GM19099 (cell line): ENCODE results near the gene EPB41L2.

ENCODE experiments used
- POLR2A ChIP-seq: IDR thresholded peaks from 3 replicates; pipeline ENCODE4 v1.6.1; 2011; ENCODE audit warnings: low read depth; ENCODE audit not compliant: insufficient read length; ENCODE audit errors: extremely low read depth

Gene EPB41L2

GRCh38 chr6:131065824-131066171 lies 2.8 kb upstream of the EPB41L2 start:
- TF ChIP-seq POLR2A: no peak

GRCh38 chr6:131065112-131065823 lies 2.2 kb upstream of the EPB41L2 start:
- no peak for TF ChIP-seq POLR2A

GRCh38 chr6:131063764-131064272 lies 773 bp upstream of the EPB41L2 start:
- no peak for TF ChIP-seq POLR2A

- no peak for TF ChIP-seq POLR2A
Observed at GRCh38 chr6:131062241-131063027, 611 bp downstream of the EPB41L2 start.

- TF ChIP-seq POLR2A: no peak
Observed at GRCh38 chr6:131061751-131062119, 1.3 kb downstream of the EPB41L2 start.

- TF ChIP-seq POLR2A: no peak
Observed at GRCh38 chr6:131061041-131061750, 1.8 kb downstream of the EPB41L2 start.

- TF ChIP-seq POLR2A: no peak
Observed at GRCh38 chr6:131060311-131060710, 2.7 kb downstream of the EPB41L2 start.

- no peak for TF ChIP-seq POLR2A
Observed at GRCh38 chr6:131059486-131059885, 3.6 kb downstream of the EPB41L2 start.

- TF ChIP-seq POLR2A: no peak
Observed at GRCh38 chr6:131058236-131058635, 4.8 kb downstream of the EPB41L2 start.

GRCh38 chr6:131054392-131055250 lies 8.4 kb downstream of the EPB41L2 start:
- no peak for TF ChIP-seq POLR2A

- no peak for TF ChIP-seq POLR2A
Observed at GRCh38 chr6:131053546-131054240, 9.4 kb downstream of the EPB41L2 start.

GRCh38 chr6:131052181-131052580 lies 10.9 kb downstream of the EPB41L2 start:
- TF ChIP-seq POLR2A: no peak

GRCh38 chr6:131051341-131051740 lies 11.7 kb downstream of the EPB41L2 start:
- no peak for TF ChIP-seq POLR2A

GRCh38 chr6:131049608-131050007 lies 13.4 kb downstream of the EPB41L2 start:
- TF ChIP-seq POLR2A: no peak
